Adrenal gland (tissue), 12 donors: Measurements from ENCODE around the gene KDM4C. TPM values are rescaled to one million over a fixed set of nuclear protein-coding genes. Genes with fewer than 3 reads are reported as not detected.

Source experiments
- DNase-seq, 7 donors: peaks; one replicate each; pipeline ENCODE4 v3.0.0-alpha.2; 2019 to 2020
- H3K27ac ChIP-seq, 5 donors: fragments of 200-600 bp; sonication (generic) in 4 of 5; 1 replicate in 3 of 5; 2 replicates in 2 of 5; pipeline versions ENCODE4 v1.5.1 to v1.8.0; 2016 to 2020; ENCODE audit warnings: mild to moderate bottlenecking in 1 of 5
- H3K27me3 ChIP-seq: fragments of 200-600 bp; 2 replicates; pipeline ENCODE4 v1.8.0; 2021
- H3K36me3 ChIP-seq, 2 donors: fragments of 200-600 bp; replicated peaks in 1 of 2; 1 replicate in 1 of 2; 2 replicates in 1 of 2; pipeline versions ENCODE4 v1.5.1 to v1.8.0; 2018 to 2022
- H3K4me1 ChIP-seq, 2 donors: fragments of 200-600 bp; replicated peaks in 1 of 2; 1 replicate in 1 of 2; 2 replicates in 1 of 2; pipeline versions ENCODE4 v1.5.1 to v1.8.0; 2018 to 2021
- H3K4me3 ChIP-seq, 4 donors: fragments of 200-600 bp; sonication (generic) in 3 of 4; one replicate each; pipeline ENCODE4 v1.5.1; 2016 to 2018
- H3K9me3 ChIP-seq, 3 donors: fragments of 200-600 bp; sonication (generic) in 1 of 3; replicated peaks in 1 of 3; 1 replicate in 2 of 3; 2 replicates in 1 of 3; pipeline versions ENCODE4 v1.5.1 to v1.8.0; 2016 to 2021
- CTCF ChIP-seq, 6 experiments: fragments of 450-650 bp in 4 of 6; fragments of 200-600 bp in 2 of 6; sonication (generic) in 1 of 6; IDR thresholded peaks; 1 replicate in 5 of 6; 2 replicates in 1 of 6; pipeline versions ENCODE4 v1.5.1 to v1.8.0; 2016 to 2021; ENCODE audit warnings: antibody characterized with exemption in 6 of 6, mild to moderate bottlenecking in 2 of 6, moderate library complexity in 1 of 6
- POLR2A ChIP-seq, 2 donors: fragments of 450-650 bp; IDR thresholded peaks; one replicate each; pipeline ENCODE4 v1.6.1; 2017; ENCODE audit warnings: antibody characterized with exemption in 2 of 2, mild to moderate bottlenecking in 2 of 2, moderate library complexity in 1 of 2
- WGBS, 4 donors: extraction: QIAGEN DNeasy Blood & Tissue Kit in 2 of 4; methylation state at CpG; one replicate each; pipeline versions ENCODE4 v1.1.5 to v1.1.7; 2013 to 2017; 5-methylcytosine and 5-hydroxymethylcytosine counted together
- intact Hi-C, 2 donors: fragments of 100-400 bp; cut with DNase I; formaldehyde crosslinking; loops; one replicate each; pipeline versions ENCODE4 v1.14.1 to v1.15.0; 2022 to 2023
- polyA plus RNA-seq, 3 donors: library from polyadenylated mRNA; stranded (reverse); fragments of 200-250 nt in 2 of 3; fragments of 350-450 nt in 1 of 3; fragmentation: Illumina TruSeq in 1 of 3; extraction: RNeasy Lipid Tissue Mini Kit (QIAGEN cat#74804) in 1 of 3; gene quantifications; one replicate each; pipeline ENCODE4 v1.2.3, GENCODE V29; 2013 to 2014
- total RNA-seq, 9 donors: library from RNA; depleted of rRNA in 4 of 9; stranded (reverse); fragments of >200 nt in 4 of 9; fragments of 120-200 nt in 1 of 9; fragmentation: NEBNext Ultra II Directional in 1 of 9; extraction: Animal tissue kit (Norgen Biotek cat#: 25700) in 1 of 9; gene quantifications; one replicate each; pipeline versions ENCODE4 v1.1.0 to v1.2.4, GENCODE V29; 2013 to 2023
- donor health status: healthy with polysubstance abuse.
- donor health status: Bipolar disorder and iron deficiency.
- donor health status: DM: yes; HTN: yes; CAD: no.
- donor health status: DM: no; HTN: no; CAD: no.
- donor health status: DM: no; HTN: no; CAD: no.
- donor health status: DM: yes; HTN: yes; CAD: no.

The KDM4C gene
- total and polyA plus RNA-seq, 12 donors: 7.9 to 33.4 (median 23.3) TPM

GRCh38 chr9:6870149-6870548 lies 112.4 kb downstream of the KDM4C start:
- 94 to 97% (median 97%) methylated on average over 1 of the region's 1 CpG for WGBS, 4 donors
- H3K27me3 ChIP-seq: no peaks in the 10 kb centered on the region
- peaks cover 0 to 9% of the 10 kb centered on the region in 2 donors for H3K4me1 ChIP-seq
- H3K36me3 ChIP-seq: no peaks in the 10 kb centered on the region
- DNase-seq: no peak
- intact Hi-C loops: no loop called here
- no peak overlapping the region for H3K4me3 ChIP-seq
- no peaks in the 10 kb centered on the region for H3K9me3 ChIP-seq
- TF ChIP-seq CTCF (IDR thresholded peaks at IDR 0.05) (no peak), POLR2A (IDR thresholded peaks at IDR 0.05) (no peak)
- no peak overlapping the region for H3K27ac ChIP-seq

GRCh38 chr9:6870650-6871477 lies 113.1 kb downstream of the KDM4C start:
- TF ChIP-seq CTCF (IDR thresholded peaks at IDR 0.05): no peak
- TF ChIP-seq POLR2A (IDR thresholded peaks at IDR 0.05): no peak
- 85 to 91% (median 89%) methylated on average over 7 of the region's 7 CpGs for WGBS, 4 donors
- no peak overlapping the region for H3K27ac ChIP-seq
- no peaks in the 10 kb centered on the region for H3K36me3 ChIP-seq
- H3K27me3 ChIP-seq: no peaks in the 10 kb centered on the region
- no peak for DNase-seq
- H3K4me1 ChIP-seq: peaks cover 0 to 9% of the 10 kb centered on the region in 2 donors
- no peaks in the 10 kb centered on the region for H3K9me3 ChIP-seq
- no peak overlapping the region for H3K4me3 ChIP-seq
- intact Hi-C loops: no loop called here

- Histone ChIP-seq H3K27me3 (no peaks in the 10 kb centered on the region), H3K4me1 (peaks cover 0 to 9% of the 10 kb centered on the region in 2 donors), H3K27ac (no peak overlapping the region), H3K9me3 (no peaks in the 10 kb centered on the region), H3K4me3 (no peak overlapping the region), H3K36me3 (no peaks in the 10 kb centered on the region)
- TF ChIP-seq CTCF (IDR thresholded peaks at IDR 0.05): peak in 4 of 6 experiments; percentile 36 to 50 (median 41)
- TF ChIP-seq POLR2A (IDR thresholded peaks at IDR 0.05): no peak
- DNase-seq: peak in 4 of 7 donors; percentile 18 to 39 (median 32)
- intact Hi-C loops: no loop called here
- 28 to 49% (median 37%) methylated on average over 7 of the region's 7 CpGs for WGBS, 4 donors
Observed at GRCh38 chr9:6873857-6874256, 116.1 kb downstream of the KDM4C start.

- TF ChIP-seq POLR2A (IDR thresholded peaks at IDR 0.05): no peak
- no peak for TF ChIP-seq CTCF (IDR thresholded peaks at IDR 0.05)
- intact Hi-C loops: no loop called here
- 90 to 95% (median 92%) methylated on average over 10 of the region's 10 CpGs for WGBS, 4 donors
Observed at GRCh38 chr9:6876195-6876894, 118.6 kb downstream of the KDM4C start.

More at GRCh38 chr9:6876195-6876894, 118.6 kb downstream of the KDM4C start:
- H3K4me1 ChIP-seq: peaks cover 0 to 9% of the 10 kb centered on the region in 2 donors
- H3K36me3 ChIP-seq: no peaks in the 10 kb centered on the region
- no peaks in the 10 kb centered on the region for H3K27me3 ChIP-seq
- no peak overlapping the region for H3K4me3 ChIP-seq
- DNase-seq: no peak
- H3K27ac ChIP-seq: no peak overlapping the region
- no peaks in the 10 kb centered on the region for H3K9me3 ChIP-seq
